ENCODE results near the gene TTC21A. TPM values are rescaled to one million over a fixed set of nuclear protein-coding genes. Genes with fewer than 3 reads are reported as not detected.

Gene TTC21A
- total and polyA plus RNA-seq, 2 experiments from 2014 or later, result 3.7 to 6.5 TPM

GRCh38 chr3:39090922-39091321, 16.6 kb upstream of the TTC21A start:
- H3K4me2 ChIP-seq, result no peak overlapping the region
- no peaks in the 10 kb centered on the region for H3K9me3 ChIP-seq (ENCODE audit: low read depth)
- H3K4me1 ChIP-seq (ENCODE audit: insufficient read depth), result no peaks in the 10 kb centered on the region
- H4K20me1 ChIP-seq (ENCODE audit: insufficient read depth, poor library complexity, severe bottlenecking), result no peaks in the 10 kb centered on the region
- no peak overlapping the region for H2AFZ ChIP-seq
- H3K9me2 ChIP-seq (replicated peaks; ENCODE audit: insufficient read depth), result no peaks in the 10 kb centered on the region
- no peaks in the 10 kb centered on the region for H3K36me3 ChIP-seq (replicated peaks; ENCODE audit: insufficient read depth, low read depth)
- no peaks in the 10 kb centered on the region for H3K79me2 ChIP-seq
- TF ChIP-seq, protein P1, sequence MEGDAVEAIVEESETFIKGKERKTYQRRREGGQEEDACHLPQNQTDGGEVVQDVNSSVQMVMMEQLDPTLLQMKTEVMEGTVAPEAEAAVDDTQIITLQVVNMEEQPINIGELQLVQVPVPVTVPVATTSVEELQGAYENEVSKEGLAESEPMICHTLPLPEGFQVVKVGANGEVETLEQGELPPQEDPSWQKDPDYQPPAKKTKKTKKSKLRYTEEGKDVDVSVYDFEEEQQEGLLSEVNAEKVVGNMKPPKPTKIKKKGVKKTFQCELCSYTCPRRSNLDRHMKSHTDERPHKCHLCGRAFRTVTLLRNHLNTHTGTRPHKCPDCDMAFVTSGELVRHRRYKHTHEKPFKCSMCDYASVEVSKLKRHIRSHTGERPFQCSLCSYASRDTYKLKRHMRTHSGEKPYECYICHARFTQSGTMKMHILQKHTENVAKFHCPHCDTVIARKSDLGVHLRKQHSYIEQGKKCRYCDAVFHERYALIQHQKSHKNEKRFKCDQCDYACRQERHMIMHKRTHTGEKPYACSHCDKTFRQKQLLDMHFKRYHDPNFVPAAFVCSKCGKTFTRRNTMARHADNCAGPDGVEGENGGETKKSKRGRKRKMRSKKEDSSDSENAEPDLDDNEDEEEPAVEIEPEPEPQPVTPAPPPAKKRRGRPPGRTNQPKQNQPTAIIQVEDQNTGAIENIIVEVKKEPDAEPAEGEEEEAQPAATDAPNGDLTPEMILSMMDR (IDR thresholded peaks at IDR 0.05; ENCODE audit: poor library complexity), result no peak
- TF ChIP-seq EZH2 (IDR thresholded peaks at IDR 0.05; ENCODE audit: borderline replicate concordance) (no peak), EZH2phosphoT487 (IDR thresholded peaks at IDR 0.05; ENCODE audit: low read depth, severe bottlenecking, unreplicated experiment) (no peak)
- no peak for DNase-seq (ENCODE audit: low spot score)
- 96% methylated on average over 2 of the region's 2 CpGs for WGBS (ENCODE audit: low lambda C conversion rate, missing lambda C conversion rate)
- no peaks in the 10 kb centered on the region for H3K27me3 ChIP-seq
- no peak overlapping the region for H3K4me3 ChIP-seq
- no peak overlapping the region for H3K27ac ChIP-seq

GRCh38 chr3:39094851-39095677, 12.4 kb upstream of the TTC21A start:
- no peak for TF ChIP-seq EZH2phosphoT487 (IDR thresholded peaks at IDR 0.05; ENCODE audit: low read depth, severe bottlenecking, unreplicated experiment)
- TF ChIP-seq, protein P1 (IDR thresholded peaks at IDR 0.05; ENCODE audit: poor library complexity), result no peak
- no peak for TF ChIP-seq EZH2 (IDR thresholded peaks at IDR 0.05; ENCODE audit: borderline replicate concordance)
- H3K9me3 ChIP-seq (ENCODE audit: low read depth), result no peaks in the 10 kb centered on the region
- WGBS (ENCODE audit: low lambda C conversion rate, missing lambda C conversion rate), result 85% methylated on average over 7 of the region's 7 CpGs
- no peaks in the 10 kb centered on the region for H3K36me3 ChIP-seq (replicated peaks; ENCODE audit: insufficient read depth, low read depth)
- no peaks in the 10 kb centered on the region for H4K20me1 ChIP-seq (ENCODE audit: insufficient read depth, poor library complexity, severe bottlenecking)
- no peaks in the 10 kb centered on the region for H3K79me2 ChIP-seq
- H3K9me2 ChIP-seq (replicated peaks; ENCODE audit: insufficient read depth), result no peaks in the 10 kb centered on the region
- no peak overlapping the region for H3K4me2 ChIP-seq
- no peak for DNase-seq (ENCODE audit: low spot score)
- H3K4me3 ChIP-seq, result no peak overlapping the region
- no peaks in the 10 kb centered on the region for H3K27me3 ChIP-seq
- no peak overlapping the region for H3K27ac ChIP-seq
- no peaks in the 10 kb centered on the region for H3K4me1 ChIP-seq (ENCODE audit: insufficient read depth)
- no peak overlapping the region for H2AFZ ChIP-seq

GRCh38 chr3:39095778-39096177, 11.7 kb upstream of the TTC21A start:
- Histone ChIP-seq H2AFZ (no peak overlapping the region), H3K4me1 (ENCODE audit: insufficient read depth) (no peaks in the 10 kb centered on the region), H3K79me2 (peaks cover 1% of the 10 kb centered on the region), H3K27me3 (no peaks in the 10 kb centered on the region), H3K27ac (no peak overlapping the region), H3K9me2 (replicated peaks; ENCODE audit: insufficient read depth) (no peaks in the 10 kb centered on the region), H3K9me3 (ENCODE audit: low read depth) (no peaks in the 10 kb centered on the region), H3K36me3 (replicated peaks; ENCODE audit: insufficient read depth, low read depth) (no peaks in the 10 kb centered on the region), H4K20me1 (ENCODE audit: insufficient read depth, poor library complexity, severe bottlenecking) (no peaks in the 10 kb centered on the region), H3K4me3 (no peak overlapping the region), H3K4me2 (no peak overlapping the region)
- WGBS (ENCODE audit: low lambda C conversion rate, missing lambda C conversion rate), result 91% methylated on average over 3 of the region's 3 CpGs
- TF ChIP-seq EZH2phosphoT487 (IDR thresholded peaks at IDR 0.05; ENCODE audit: low read depth, severe bottlenecking, unreplicated experiment) (no peak), EZH2 (IDR thresholded peaks at IDR 0.05; ENCODE audit: borderline replicate concordance) (no peak)
- TF ChIP-seq, protein P1 (IDR thresholded peaks at IDR 0.05; ENCODE audit: poor library complexity), result no peak
- no peak for DNase-seq (ENCODE audit: low spot score)

Data from hepatocyte (in vitro differentiated cells).